GM12878 (cell line): ENCODE data around the gene SLC39A5. TPM values are rescaled to one million over a fixed set of nuclear protein-coding genes. Genes with fewer than 3 reads are reported as not detected.

Experiments
- ATF7 ChIP-seq: fragments of 450-650 bp; IDR thresholded peaks from 2 replicates; pipeline ENCODE4 v1.6.1; 2016; ENCODE audit warnings: low read depth, mild to moderate bottlenecking
- BHLHE40 ChIP-seq, 2 experiments: fragments of 450-650 bp in 1 of 2; IDR thresholded peaks; 2 replicates each; pipeline ENCODE4 v1.6.1; 2011 to 2017; ENCODE audit warnings: low read depth in 2 of 2, borderline replicate concordance in 1 of 2, improper control_type of control experiment in 1 of 2, low read length in 1 of 2, mild to moderate bottlenecking in 1 of 2
- CBFB ChIP-seq: IDR thresholded peaks from 2 replicates; pipeline ENCODE4 v1.6.1; 2016; ENCODE audit warnings: antibody characterized with exemption, low read depth
- DPF2 ChIP-seq: fragments of 450-650 bp; IDR thresholded peaks from 2 replicates; pipeline ENCODE4 v1.6.1; 2017; ENCODE audit warnings: mild to moderate bottlenecking
- ETV6 ChIP-seq, 2 experiments: fragments of 450-650 bp in 1 of 2; IDR thresholded peaks in 1 of 2; conservative IDR thresholded peaks in 1 of 2; 2 replicates each; pipeline ENCODE4 v1.6.1; 2014; ENCODE audit warnings: antibody characterized with exemption in 1 of 2, borderline replicate concordance in 1 of 2, low read depth in 1 of 2, mild to moderate bottlenecking in 1 of 2, moderate library complexity in 1 of 2
- FOXM1 ChIP-seq: IDR thresholded peaks from 2 replicates; pipeline ENCODE4 v1.6.1; 2012; ENCODE audit warnings: low read depth, mild to moderate bottlenecking, inconsistent platforms, low read length, moderate library complexity
- HDAC2 ChIP-seq: fragments of 200-600 bp; sonication (generic); IDR thresholded peaks from 2 replicates; pipeline ENCODE4 v1.6.1; 2017
- HDAC6 ChIP-seq: fragments of 200-600 bp; sonication (generic); IDR thresholded peaks from one replicate; pipeline ENCODE4 v1.8.0; 2017; ENCODE audit warnings: antibody characterized with exemption; ENCODE audit not compliant: unreplicated experiment
- MTA2 ChIP-seq: fragments of 450-650 bp; IDR thresholded peaks from 2 replicates; pipeline ENCODE4 v1.6.1; 2016; ENCODE audit warnings: low read depth, mild to moderate bottlenecking, moderate library complexity
- NR2F1 ChIP-seq: fragments of 450-650 bp; conservative IDR thresholded peaks from 2 replicates; pipeline ENCODE4 v1.6.1; 2017; ENCODE audit warnings: mild to moderate bottlenecking
- RB1 ChIP-seq: fragments of 450-650 bp; formaldehyde crosslinking; IDR thresholded peaks from 2 replicates; pipeline ENCODE4 v1.6.1; 2017; ENCODE audit warnings: mild to moderate bottlenecking, borderline replicate concordance
- SMC3 ChIP-seq: IDR thresholded peaks from 2 replicates; pipeline ENCODE4 v1.6.1; 2011; ENCODE audit warnings: low read length, improper control_type of control experiment, borderline replicate concordance
- SREBF1 ChIP-seq: IDR thresholded peaks from 2 replicates; pipeline ENCODE4 v1.6.1; 2012; ENCODE audit warnings: mild to moderate bottlenecking, low read length
- SRF ChIP-seq, 2 experiments: IDR thresholded peaks; 2 replicates each; pipeline ENCODE4 v1.6.1; 2011; ENCODE audit warnings: low read depth in 2 of 2, low read length in 2 of 2, mild to moderate bottlenecking in 1 of 2, moderate library complexity in 1 of 2
- polyA plus RNA-seq, 11 experiments: library from polyadenylated mRNA; depleted of rRNA in 4 of 11; unstranded in 6 of 11; stranded (reverse) in 5 of 11; fragments of >200 nt; fragmentation: Nextera tagmentation in 4 of 11; fragmentation: Illumina TruSeq in 1 of 11; extraction: Ambion mirVana in 4 of 11; extraction: Trizol in 1 of 11; gene quantifications; 1 replicate in 1 of 11; 2 replicates in 10 of 11; pipeline versions ENCODE4 v1.2.1 to v1.2.3, GENCODE V29; 2011 to 2016; ENCODE audit warnings: inconsistent platforms in 2 of 11, missing spikeins in 2 of 11, low read depth in 1 of 11
- total RNA-seq, 4 experiments: library from RNA; depleted of rRNA in 3 of 4; stranded (reverse); fragments of >200 nt in 3 of 4; fragmentation: Illumina TruSeq in 1 of 4; extraction: Trizol in 1 of 4; gene quantifications; 2 replicates each; pipeline versions ENCODE4 v1.2.1 to v1.2.3, GENCODE V29; 2013 to 2021
- TF ChIP-seq, protein P1 (sequence below): fragments of 450-650 bp; IDR thresholded peaks from 2 replicates; pipeline ENCODE4 v1.6.1; 2016; ENCODE audit warnings: mild to moderate bottlenecking
- TF ChIP-seq, protein P2 (sequence below): IDR thresholded peaks from 2 replicates; pipeline ENCODE4 v1.6.1; 2012; ENCODE audit warnings: low read depth, low read length, improper control_type of control experiment
- TF ChIP-seq, protein P3 (sequence below): fragments of 450-650 bp; IDR thresholded peaks from 2 replicates; pipeline ENCODE4 v1.6.1; 2018; ENCODE audit warnings: mild to moderate bottlenecking, low read depth, moderate library complexity; ENCODE audit not compliant: partially characterized antibody

The SLC39A5 gene
- total and polyA plus RNA-seq, 10 of the 15 experiments (the other 5 are each of a cell fraction or from before 2014, with no cell fraction given) = 0.15 to 0.56 (median 0.15) TPM; not detected in 7

DNA sequence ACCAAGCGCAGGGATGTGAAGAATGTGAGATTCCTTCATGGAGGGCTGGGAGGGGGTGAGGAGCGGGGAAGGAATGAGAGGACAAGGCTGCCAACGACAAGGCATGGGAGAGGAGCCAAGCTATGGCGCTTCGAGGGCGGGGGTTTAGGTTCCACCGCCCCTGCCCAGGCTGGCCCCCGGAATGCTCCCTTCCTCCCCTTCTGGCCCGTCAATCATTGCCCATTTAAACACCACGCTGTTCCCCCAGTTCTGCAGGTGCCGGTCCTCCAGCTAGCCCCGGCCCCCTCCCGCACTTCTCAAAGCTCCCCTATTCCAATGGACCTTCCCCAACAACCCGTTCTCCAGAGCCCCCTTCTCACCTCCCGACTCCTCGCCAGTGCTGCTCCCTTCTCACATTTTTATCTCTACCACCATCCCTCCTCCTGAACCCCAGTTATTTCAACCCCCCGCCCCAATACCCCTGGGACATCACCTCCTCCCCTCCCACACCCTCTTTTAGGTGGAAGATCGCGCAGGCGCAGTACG, 8.6 kb upstream of the SLC39A5 start (continued):
- TF ChIP-seq SMC3 (no peak), FOXM1 (no peak), NR2F1 (peak; percentile 67), ETV6 (conservative IDR thresholded peaks at IDR 0.05 in 1 of 2, IDR thresholded peaks at IDR 0.05 in 1 of 2; ENCODE audit: borderline replicate concordance in 1 of 2, low read depth in 1 of 2) (no peak), ATF7 (peak; percentile 92), DPF2 (0 out of 2 replicates have a peak, but pooled peaks have one; percentile 41), HDAC2 (no peak), HDAC6 (no peak), SRF (IDR thresholded peaks at IDR 0.05; ENCODE audit: low read depth in 2 of 2, low read length in 2 of 2) (no peak), RB1 (no peak), SREBF1 (peak; percentile 56; the same call in 1 of the 2 replicates), CBFB (no peak), MTA2 (no peak), BHLHE40 (IDR thresholded peaks at IDR 0.05; ENCODE audit: borderline replicate concordance in 1 of 2, low read depth in 2 of 2, low read length in 1 of 2) (peak; percentile 31 to 83; a peak in 3 of 4 replicates)
- TF ChIP-seq, protein P1, sequence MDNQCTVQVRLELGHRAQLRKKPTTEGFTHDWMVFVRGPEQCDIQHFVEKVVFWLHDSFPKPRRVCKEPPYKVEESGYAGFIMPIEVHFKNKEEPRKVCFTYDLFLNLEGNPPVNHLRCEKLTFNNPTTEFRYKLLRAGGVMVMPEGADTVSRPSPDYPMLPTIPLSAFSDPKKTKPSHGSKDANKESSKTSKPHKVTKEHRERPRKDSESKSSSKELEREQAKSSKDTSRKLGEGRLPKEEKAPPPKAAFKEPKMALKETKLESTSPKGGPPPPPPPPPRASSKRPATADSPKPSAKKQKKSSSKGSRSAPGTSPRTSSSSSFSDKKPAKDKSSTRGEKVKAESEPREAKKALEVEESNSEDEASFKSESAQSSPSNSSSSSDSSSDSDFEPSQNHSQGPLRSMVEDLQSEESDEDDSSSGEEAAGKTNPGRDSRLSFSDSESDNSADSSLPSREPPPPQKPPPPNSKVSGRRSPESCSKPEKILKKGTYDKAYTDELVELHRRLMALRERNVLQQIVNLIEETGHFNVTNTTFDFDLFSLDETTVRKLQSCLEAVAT = no peak
- TF ChIP-seq, protein P2, sequence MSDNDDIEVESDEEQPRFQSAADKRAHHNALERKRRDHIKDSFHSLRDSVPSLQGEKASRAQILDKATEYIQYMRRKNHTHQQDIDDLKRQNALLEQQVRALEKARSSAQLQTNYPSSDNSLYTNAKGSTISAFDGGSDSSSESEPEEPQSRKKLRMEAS = no peak
- TF ChIP-seq, protein P3, sequence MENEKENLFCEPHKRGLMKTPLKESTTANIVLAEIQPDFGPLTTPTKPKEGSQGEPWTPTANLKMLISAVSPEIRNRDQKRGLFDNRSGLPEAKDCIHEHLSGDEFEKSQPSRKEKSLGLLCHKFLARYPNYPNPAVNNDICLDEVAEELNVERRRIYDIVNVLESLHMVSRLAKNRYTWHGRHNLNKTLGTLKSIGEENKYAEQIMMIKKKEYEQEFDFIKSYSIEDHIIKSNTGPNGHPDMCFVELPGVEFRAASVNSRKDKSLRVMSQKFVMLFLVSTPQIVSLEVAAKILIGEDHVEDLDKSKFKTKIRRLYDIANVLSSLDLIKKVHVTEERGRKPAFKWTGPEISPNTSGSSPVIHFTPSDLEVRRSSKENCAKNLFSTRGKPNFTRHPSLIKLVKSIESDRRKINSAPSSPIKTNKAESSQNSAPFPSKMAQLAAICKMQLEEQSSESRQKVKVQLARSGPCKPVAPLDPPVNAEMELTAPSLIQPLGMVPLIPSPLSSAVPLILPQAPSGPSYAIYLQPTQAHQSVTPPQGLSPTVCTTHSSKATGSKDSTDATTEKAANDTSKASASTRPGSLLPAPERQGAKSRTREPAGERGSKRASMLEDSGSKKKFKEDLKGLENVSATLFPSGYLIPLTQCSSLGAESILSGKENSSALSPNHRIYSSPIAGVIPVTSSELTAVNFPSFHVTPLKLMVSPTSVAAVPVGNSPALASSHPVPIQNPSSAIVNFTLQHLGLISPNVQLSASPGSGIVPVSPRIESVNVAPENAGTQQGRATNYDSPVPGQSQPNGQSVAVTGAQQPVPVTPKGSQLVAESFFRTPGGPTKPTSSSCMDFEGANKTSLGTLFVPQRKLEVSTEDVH = no peak
- TF ChIP-seq, all 136 proteins: peak for 20
